Activated CD8-positive, alpha-beta memory T cell treated with anti-CD3 and anti-CD28 coated beads for 4 hours (primary cell): ENCODE measurements around the gene SOX6.

Experiments
- DNase-seq, 2 donors: peaks; one replicate each; pipeline ENCODE4 v3.0.0-alpha.2; 2020; ENCODE audit warnings: low read depth in 2 of 2

SOX6 gene

GRCh38 chr11:16000065-16000464 lies 356.3 kb downstream of the SOX6 start:
- no peak for DNase-seq

GRCh38 chr11:15993345-15993744 lies 363.0 kb downstream of the SOX6 start:
- DNase-seq, result no peak

DNA sequence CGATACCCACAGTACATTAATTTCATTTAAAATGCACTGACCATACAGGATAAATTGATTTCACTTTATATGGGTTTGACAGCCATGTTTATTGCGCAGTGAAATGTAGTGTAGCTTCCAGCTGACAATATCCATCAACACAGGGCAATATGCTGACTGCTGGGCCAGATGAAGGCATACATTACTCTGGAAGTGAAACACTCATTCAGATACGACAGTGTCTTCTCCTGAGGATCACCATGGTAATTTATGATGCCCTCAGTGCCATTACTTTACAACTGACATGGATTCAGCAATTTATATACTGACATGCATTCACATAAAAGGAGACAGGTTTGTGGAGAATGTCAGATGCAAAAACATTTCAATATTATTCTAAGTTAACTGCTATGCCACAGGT lies 365.1 kb downstream of the SOX6 start:
- no peak for DNase-seq

DNA sequence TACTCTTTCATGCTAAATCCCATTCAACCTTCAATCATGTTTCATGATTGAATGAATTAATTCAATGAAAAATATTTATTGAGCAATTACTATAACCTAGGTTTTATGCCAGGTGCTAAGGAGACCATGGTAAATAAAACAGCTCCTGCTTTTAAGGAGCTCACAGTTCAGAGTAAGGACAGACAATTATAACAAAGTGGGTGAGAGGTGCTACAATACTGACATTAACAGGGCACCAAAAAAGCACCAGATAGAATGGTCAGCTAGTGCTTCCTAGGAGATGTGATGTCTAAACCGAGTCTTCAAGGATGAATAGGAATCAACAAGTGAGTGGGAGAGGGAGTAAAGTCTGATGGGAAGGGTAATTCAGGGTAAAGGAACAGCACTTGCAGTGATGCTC lies 366.7 kb downstream of the SOX6 start:
- no peak for DNase-seq

DNA sequence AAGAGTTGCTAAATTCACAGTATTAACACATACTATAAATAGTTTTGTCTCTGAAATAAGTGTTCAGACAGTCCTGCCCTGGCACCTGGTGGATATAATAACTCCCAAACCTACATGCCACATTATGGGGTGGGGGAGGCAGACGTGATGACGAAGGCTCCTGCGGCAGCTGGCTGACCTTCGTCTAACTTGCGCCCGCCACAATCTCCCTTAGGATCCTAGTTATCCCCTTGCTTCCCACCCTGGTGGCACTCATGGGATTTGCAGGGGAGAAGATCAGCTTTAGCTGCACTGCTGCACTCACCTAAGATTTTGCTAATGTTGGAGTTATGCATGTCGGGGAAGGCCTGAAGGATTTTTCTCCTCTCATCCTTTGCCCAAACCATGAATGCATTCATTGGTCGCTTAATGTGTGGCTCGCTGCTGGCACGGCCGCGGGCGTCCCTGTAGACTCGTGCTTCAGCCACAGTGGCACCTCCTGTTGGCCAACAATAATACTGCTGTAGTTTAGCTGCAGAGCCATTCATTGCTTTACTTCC lies 367.6 kb downstream of the SOX6 start:
- DNase-seq, result no peak

DNA sequence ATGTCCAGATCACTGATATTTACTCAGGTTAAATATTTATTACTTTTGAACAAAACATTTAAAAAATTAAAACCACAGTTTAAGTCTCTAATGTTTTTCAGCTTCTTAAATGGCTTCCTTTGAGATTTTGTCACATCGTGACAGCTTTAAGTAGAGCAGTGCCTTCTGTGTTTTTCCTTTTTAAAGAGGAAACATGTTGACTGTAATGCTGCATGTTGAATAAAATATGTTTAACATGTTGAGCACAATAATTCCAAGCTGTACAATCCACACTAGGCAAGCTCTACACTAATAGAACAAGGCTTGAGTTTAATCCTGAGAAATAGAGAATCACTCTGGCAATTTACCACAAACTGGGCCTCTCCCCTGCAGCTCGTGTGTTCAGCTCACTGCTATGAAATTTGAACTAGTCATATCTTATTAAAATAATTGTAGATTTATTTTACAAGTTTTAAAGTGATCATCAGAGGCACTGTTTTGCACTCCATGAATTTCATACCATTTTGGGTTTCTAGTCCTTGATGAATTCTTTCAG lies 368.3 kb downstream of the SOX6 start:
- no peak for DNase-seq

DNA sequence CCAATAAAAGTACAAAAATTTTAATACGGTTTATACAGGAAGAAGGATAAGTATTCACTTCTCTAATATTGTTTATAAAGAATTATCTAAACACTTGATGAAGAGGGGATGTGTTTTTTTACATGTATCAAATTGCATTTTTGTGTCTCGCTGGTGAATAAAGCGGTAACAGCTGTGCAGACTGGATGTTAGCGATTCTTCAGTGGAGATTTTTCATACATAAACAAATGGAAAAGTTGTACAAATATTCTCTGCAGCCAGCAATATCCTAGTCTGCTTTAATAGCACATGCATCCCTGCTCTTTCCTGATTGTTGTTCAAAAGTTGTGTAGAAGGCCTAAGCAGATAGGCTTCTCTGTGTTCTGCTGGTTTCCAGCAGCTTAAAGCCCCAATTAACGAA lies 369.3 kb downstream of the SOX6 start:
- no peak for DNase-seq

DNA sequence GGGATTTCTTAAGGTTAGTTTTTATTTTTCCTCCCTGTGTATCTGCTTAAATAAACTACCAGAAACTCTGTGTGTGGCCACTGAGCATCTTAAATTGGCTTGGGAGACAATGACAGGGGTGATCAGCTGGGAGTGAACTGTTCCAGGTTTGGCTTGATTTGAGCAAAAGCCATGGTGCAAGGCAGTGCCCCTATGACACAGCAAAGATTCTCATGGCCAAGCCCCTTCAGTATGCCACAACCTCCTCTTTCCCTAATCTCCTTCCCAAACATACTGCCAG lies 370.5 kb downstream of the SOX6 start:
- no peak for DNase-seq

DNA sequence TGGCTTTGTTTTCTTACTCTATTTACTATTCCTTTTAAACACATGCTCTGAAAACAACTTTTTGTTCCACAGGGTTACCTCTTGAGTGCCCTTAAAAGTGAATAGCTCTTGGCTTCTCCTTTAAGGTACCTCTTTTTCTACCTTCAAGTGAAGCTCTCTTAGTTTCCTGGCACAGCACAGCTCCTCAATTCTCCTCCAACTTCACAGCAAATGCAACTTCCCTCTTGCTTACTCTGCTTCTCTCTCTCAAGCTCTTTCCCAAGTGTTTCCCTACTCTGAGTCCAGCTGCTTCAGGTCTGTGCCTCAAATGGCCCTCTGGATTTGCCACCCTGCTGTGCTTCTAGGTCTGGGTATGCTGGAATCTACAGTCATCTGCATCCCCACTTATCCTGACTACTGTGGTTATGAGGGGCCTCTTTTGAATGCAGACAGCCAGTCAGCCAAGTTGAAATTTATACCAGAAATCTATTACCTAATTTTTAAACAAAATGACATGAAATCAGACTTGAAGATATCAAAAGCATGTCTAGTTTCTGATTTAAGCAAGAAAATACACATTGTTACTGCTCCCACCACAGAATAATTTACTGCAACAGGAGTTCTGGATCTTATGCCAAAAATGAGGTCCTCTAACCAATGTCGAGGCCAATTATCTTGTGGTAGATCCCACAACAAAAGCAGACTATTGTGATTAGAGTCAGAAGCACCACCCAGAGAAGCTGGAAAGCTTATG lies 371.1 kb downstream of the SOX6 start:
- DNase-seq, result no peak

GRCh38 chr11:15981292-15981691 lies 375.1 kb downstream of the SOX6 start:
- no peak for DNase-seq

DNA sequence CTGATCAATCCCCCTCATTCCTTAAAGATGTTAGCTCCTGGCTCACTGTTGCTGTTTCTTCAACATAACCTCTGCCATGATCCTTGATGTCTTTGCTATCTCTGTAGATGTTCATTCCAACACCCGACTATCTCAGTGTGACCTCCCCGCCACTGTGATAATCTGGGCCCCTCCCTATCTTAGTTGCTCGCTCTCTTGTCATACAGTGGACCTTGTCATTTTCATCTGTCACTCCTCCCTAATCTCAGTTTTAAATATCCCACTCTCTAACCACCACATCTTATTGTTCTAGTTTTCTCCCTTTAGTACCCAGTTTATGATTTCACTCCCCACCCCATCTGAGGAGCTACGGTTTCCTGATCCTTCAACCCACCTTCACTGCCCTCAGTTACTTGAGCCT lies 379.2 kb downstream of the SOX6 start:
- DNase-seq, result no peak

- DNase-seq, result no peak
Measured at GRCh38 chr11:15976433-15977045, 379.8 kb downstream of the SOX6 start.

- no peak for DNase-seq
Measured at GRCh38 chr11:15975742-15976141, 380.6 kb downstream of the SOX6 start.

GRCh38 chr11:15972838-15973237 lies 383.5 kb downstream of the SOX6 start:
- no peak for DNase-seq

GRCh38 chr11:15971215-15971546 lies 385.2 kb downstream of the SOX6 start:
- DNase-seq, result no peak

GRCh38 chr11:15970506-15971214 lies 385.7 kb downstream of the SOX6 start:
- DNase-seq, result no peak

DNA sequence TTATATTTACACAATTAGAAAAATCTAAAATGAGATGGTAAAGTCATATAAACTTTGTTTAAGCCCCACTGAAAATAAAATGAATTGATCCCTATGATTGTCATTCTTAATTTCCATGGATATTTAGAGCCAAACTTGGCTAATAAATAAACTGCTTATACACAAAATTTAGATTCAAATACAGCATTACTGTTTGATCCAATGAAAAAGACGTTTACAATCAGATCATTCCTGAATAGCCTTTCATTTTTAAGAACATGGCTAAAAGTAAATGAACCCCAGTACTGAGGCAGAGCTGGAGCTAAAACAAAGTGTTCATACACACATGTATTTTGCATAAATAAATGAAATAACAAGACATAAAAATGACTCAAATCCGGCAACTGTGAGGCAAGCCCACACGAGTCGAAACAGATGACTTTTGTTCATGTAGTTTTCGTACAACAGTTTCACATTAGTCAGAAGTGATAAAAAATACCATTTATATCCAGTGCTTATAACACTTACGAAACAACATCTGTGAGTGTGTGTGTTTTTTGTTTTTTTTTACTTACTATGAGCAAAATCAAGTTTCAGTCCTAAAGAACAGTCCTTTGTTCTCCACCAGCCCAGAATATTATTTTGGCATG lies 386.5 kb downstream of the SOX6 start:
- no peak for DNase-seq

GRCh38 chr11:15969281-15969680 lies 387.1 kb downstream of the SOX6 start:
- no peak for DNase-seq

DNA sequence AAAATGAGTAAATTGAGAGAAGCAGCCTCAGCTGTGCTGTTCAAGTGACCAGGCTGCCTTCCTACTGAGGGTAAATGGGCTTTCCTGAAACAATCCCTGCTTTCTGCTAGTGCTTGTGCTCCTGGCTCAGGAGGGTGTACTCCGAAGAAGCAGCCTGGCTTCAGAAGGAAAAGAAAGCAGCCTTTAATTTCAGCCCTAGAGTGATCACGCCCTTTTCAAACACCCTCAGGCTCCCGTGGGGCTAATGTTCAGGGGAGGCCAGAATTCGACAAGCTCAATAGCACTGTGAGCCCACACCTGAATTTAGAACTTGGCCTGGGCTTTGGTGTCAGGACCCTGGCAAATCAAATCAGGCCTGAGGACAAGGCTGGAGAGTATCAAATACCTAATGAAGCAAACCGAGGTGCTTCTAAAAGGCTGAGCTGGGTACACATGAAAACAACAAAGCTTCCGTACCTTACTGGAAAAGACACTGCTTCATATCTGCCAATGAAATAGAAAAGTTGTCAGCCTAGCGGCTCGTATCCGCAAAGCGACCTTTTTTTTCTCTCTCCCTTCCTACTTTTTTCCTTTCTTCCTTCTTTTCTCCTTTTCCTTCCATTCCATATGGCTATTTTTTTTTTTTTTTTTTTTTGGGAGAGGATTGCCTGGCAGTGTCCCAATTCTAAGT lies 387.8 kb downstream of the SOX6 start:
- no peak for DNase-seq

GRCh38 chr11:15967966-15968365 lies 388.4 kb downstream of the SOX6 start:
- no peak for DNase-seq

GRCh38 chr11:15967166-15967565 lies 389.2 kb downstream of the SOX6 start:
- DNase-seq, result no peak
